Mesendoderm (in vitro differentiated cells): Measurements from ENCODE around the gene ZNF579.

Source experiments
- DNase-seq: peaks from one replicate; pipeline ENCODE4 v3.0.0; 2013
- H2AK5ac ChIP-seq: 2 replicates; pipeline ENCODE4 v1.6.1; 2013; ENCODE audit warnings: low read length, inconsistent platforms
- H2BK120ac ChIP-seq: 2 replicates; pipeline ENCODE4 v1.6.1; 2013; ENCODE audit warnings: low read depth, mild to moderate bottlenecking, low read length, moderate library complexity, mixed read lengths
- H2BK15ac ChIP-seq: replicated peaks from 2 replicates; pipeline ENCODE4 v1.6.1; 2013; ENCODE audit warnings: low read depth, mild to moderate bottlenecking, moderate library complexity
- H2BK5ac ChIP-seq: 2 replicates; pipeline ENCODE4 v1.6.1; 2013; ENCODE audit warnings: low read length, inconsistent platforms
- H3K18ac ChIP-seq: 2 replicates; pipeline ENCODE4 v1.6.1; 2013; ENCODE audit warnings: mild to moderate bottlenecking, low read length, mixed read lengths
- H3K23ac ChIP-seq: one replicate; pipeline ENCODE4 v1.6.1; 2013; ENCODE audit warnings: low read length
- H3K27ac ChIP-seq: 2 replicates; pipeline ENCODE4 v1.5.1; 2013; ENCODE audit warnings: low read depth, mild to moderate bottlenecking, inconsistent platforms, low read length, moderate library complexity
- H3K27me3 ChIP-seq: 2 replicates; pipeline ENCODE4 v1.6.1; 2013; ENCODE audit warnings: low read length, control low read depth, mild to moderate bottlenecking, inconsistent platforms; ENCODE audit not compliant: insufficient read depth, poor library complexity
- H3K36me3 ChIP-seq: 2 replicates; pipeline ENCODE4 v1.6.1; 2013; ENCODE audit warnings: low read length, inconsistent platforms; ENCODE audit not compliant: control insufficient read depth, insufficient read depth
- H3K4ac ChIP-seq: one replicate; pipeline ENCODE4 v1.6.1; 2013; ENCODE audit warnings: low read depth, mild to moderate bottlenecking, low read length, moderate library complexity
- H3K4me1 ChIP-seq: 2 replicates; pipeline ENCODE4 v1.6.1; 2013; ENCODE audit warnings: low read depth, low read length, inconsistent platforms; ENCODE audit not compliant: control insufficient read depth
- H3K4me2 ChIP-seq: 2 replicates; pipeline ENCODE4 v1.6.1; 2013; ENCODE audit warnings: low read length
- H3K4me3 ChIP-seq: 2 replicates; pipeline ENCODE4 v1.5.1; 2013; ENCODE audit warnings: mild to moderate bottlenecking, low read length
- H3K56ac ChIP-seq: one replicate; pipeline ENCODE4 v1.6.1; 2013; ENCODE audit warnings: low read length
- H3K79me1 ChIP-seq: 2 replicates; pipeline ENCODE4 v1.6.1; 2013; ENCODE audit warnings: low read length, inconsistent platforms
- H3K79me2 ChIP-seq: 2 replicates; pipeline ENCODE4 v1.6.1; 2013; ENCODE audit warnings: mild to moderate bottlenecking, low read length; ENCODE audit not compliant: control insufficient read depth, insufficient read depth
- H3K9ac ChIP-seq: 2 replicates; pipeline ENCODE4 v1.6.1; 2013; ENCODE audit warnings: low read length, inconsistent platforms
- H4K5ac ChIP-seq: one replicate; pipeline ENCODE4 v1.6.1; 2013; ENCODE audit warnings: low read length
- H4K8ac ChIP-seq: one replicate; pipeline ENCODE4 v1.6.1; 2013; ENCODE audit warnings: low read depth, mild to moderate bottlenecking, control low read depth, low read length, moderate library complexity
- WGBS: extraction: QIAGEN DNeasy Blood & Tissue Kit; methylation state at CpG from one replicate; pipeline ENCODE4 v1.1.7; 2013; ENCODE audit warnings: low lambda C conversion rate, missing lambda C conversion rate; ENCODE audit not compliant: insufficient coverage; ENCODE audit errors: extremely low coverage; 5-methylcytosine and 5-hydroxymethylcytosine counted together

ZNF579 gene

GRCh38 chr19:55549500-55550320 lies 30.9 kb downstream of the ZNF579 start:
- no peak overlapping the region for H2BK5ac ChIP-seq
- H2BK15ac ChIP-seq = no peak overlapping the region
- no peak overlapping the region for H2AK5ac ChIP-seq
- no peaks in the 10 kb centered on the region for H3K79me1 ChIP-seq
- H3K27ac ChIP-seq = peak overlapping the region; percentile 56
- H3K4ac ChIP-seq = no peak overlapping the region
- H3K4me1 ChIP-seq = no peaks in the 10 kb centered on the region
- no peak overlapping the region for H2BK120ac ChIP-seq
- no peaks in the 10 kb centered on the region for H3K27me3 ChIP-seq
- peak; percentile 49 for DNase-seq
- WGBS = no CpG with 5 or more reads among the region's 36 CpGs
- no peak overlapping the region for H4K8ac ChIP-seq
- no peak overlapping the region for H4K5ac ChIP-seq
- H3K4me2 ChIP-seq = peak overlapping the region; percentile 30
- H3K36me3 ChIP-seq = no peaks in the 10 kb centered on the region
- H3K79me2 ChIP-seq = no peaks in the 10 kb centered on the region
- H3K23ac ChIP-seq = no peak overlapping the region
- H3K4me3 ChIP-seq = peak overlapping the region; percentile 12
- peak overlapping the region; percentile 69 for H3K56ac ChIP-seq
- no peak overlapping the region for H3K18ac ChIP-seq
- peak overlapping the region; percentile 46 for H3K9ac ChIP-seq

- H3K18ac ChIP-seq = no peak overlapping the region
- H3K36me3 ChIP-seq = no peaks in the 10 kb centered on the region
- no peak overlapping the region for H3K27ac ChIP-seq
- no peak for DNase-seq
- no peak overlapping the region for H4K8ac ChIP-seq
- no peak overlapping the region for H2BK5ac ChIP-seq
- no peak overlapping the region for H3K4me2 ChIP-seq
- H3K56ac ChIP-seq = peak overlapping the region; percentile 7
- no peak overlapping the region for H3K23ac ChIP-seq
- no peaks in the 10 kb centered on the region for H3K4me1 ChIP-seq
- H4K5ac ChIP-seq = no peak overlapping the region
- no peak overlapping the region for H3K4me3 ChIP-seq
- no peak overlapping the region for H3K9ac ChIP-seq
- no peak overlapping the region for H2BK120ac ChIP-seq
- no peak overlapping the region for H2AK5ac ChIP-seq
- no peaks in the 10 kb centered on the region for H3K27me3 ChIP-seq
- H2BK15ac ChIP-seq = no peak overlapping the region
- no peak overlapping the region for H3K4ac ChIP-seq
- H3K79me2 ChIP-seq = no peaks in the 10 kb centered on the region
- no CpG with 5 or more reads among the region's 17 CpGs for WGBS
- no peaks in the 10 kb centered on the region for H3K79me1 ChIP-seq
These were observed 33.6 kb downstream of the ZNF579 start for GRCh38 chr19:55546822-55547614.

- H3K4me2 ChIP-seq = no peak overlapping the region
These were observed 34.6 kb downstream of the ZNF579 start for GRCh38 chr19:55546011-55546410.

GRCh38 chr19:55545443-55545842 lies 35.2 kb downstream of the ZNF579 start, which contains the start of gene SBK3:
TSS of gene SBK3 (minus strand) at chr19:55545543. CDS start at chr19:55545543, 0 bp downstream.
- no peak within 1 kb of the TSS for H2BK5ac ChIP-seq
- H3K27me3 ChIP-seq = no peaks in the 10 kb centered on the region
- H3K18ac ChIP-seq = no peak within 1 kb of the TSS
- H4K8ac ChIP-seq = no peak within 1 kb of the TSS
- no peaks in the 10 kb centered on the region for H3K4me1 ChIP-seq
- H2AK5ac ChIP-seq = no peak within 1 kb of the TSS
- no peaks in the 10 kb centered on the region for H3K36me3 ChIP-seq
- H2BK15ac ChIP-seq = no peak within 1 kb of the TSS
- no peaks in the 10 kb centered on the region for H3K79me2 ChIP-seq
- H3K4me2 ChIP-seq = no peak within 1 kb of the TSS
- no CpG with 5 or more reads among the region's 10 CpGs for WGBS
- H3K9ac ChIP-seq = no peak within 1 kb of the TSS
- H2BK120ac ChIP-seq = no peak within 1 kb of the TSS
- no peak within 1 kb of the TSS for H3K4ac ChIP-seq
- H3K23ac ChIP-seq = no peak within 1 kb of the TSS
- no peak within 1 kb of the TSS for H3K56ac ChIP-seq
- H3K4me3 ChIP-seq = no peak within 1 kb of the TSS
- no peaks in the 10 kb centered on the region for H3K79me1 ChIP-seq
- H4K5ac ChIP-seq = no peak within 1 kb of the TSS
- H3K27ac ChIP-seq = no peak within 1 kb of the TSS
- DNase-seq = no peak

More at GRCh38 chr19:55546011-55546410, 34.6 kb downstream of the ZNF579 start:
- H2BK5ac ChIP-seq = no peak overlapping the region
- H2BK15ac ChIP-seq = no peak overlapping the region
- no peak overlapping the region for H4K8ac ChIP-seq
- no peak for DNase-seq
- H3K56ac ChIP-seq = no peak overlapping the region
- no peaks in the 10 kb centered on the region for H3K79me1 ChIP-seq
- H3K27me3 ChIP-seq = no peaks in the 10 kb centered on the region
- no CpG with 5 or more reads among the region's 11 CpGs for WGBS
- H2BK120ac ChIP-seq = no peak overlapping the region
- H3K4me1 ChIP-seq = no peaks in the 10 kb centered on the region
- H3K4ac ChIP-seq = no peak overlapping the region
- no peak overlapping the region for H4K5ac ChIP-seq
- H3K27ac ChIP-seq = no peak overlapping the region
- H3K23ac ChIP-seq = no peak overlapping the region
- H3K36me3 ChIP-seq = no peaks in the 10 kb centered on the region
- H3K9ac ChIP-seq = no peak overlapping the region
- H3K4me3 ChIP-seq = no peak overlapping the region
- no peak overlapping the region for H2AK5ac ChIP-seq
- H3K79me2 ChIP-seq = no peaks in the 10 kb centered on the region
- H3K18ac ChIP-seq = no peak overlapping the region

- Histone ChIP-seq H3K27ac (no peak overlapping the region), H3K79me2 (no peaks in the 10 kb centered on the region), H3K4me2 (no peak overlapping the region), H2BK15ac (no peak overlapping the region), H4K8ac (no peak overlapping the region), H2AK5ac (no peak overlapping the region), H2BK120ac (no peak overlapping the region), H3K18ac (no peak overlapping the region), H3K4ac (no peak overlapping the region), H3K4me3 (no peak overlapping the region), H4K5ac (no peak overlapping the region), H3K79me1 (no peaks in the 10 kb centered on the region), H3K36me3 (no peaks in the 10 kb centered on the region), H3K56ac (no peak overlapping the region), H3K9ac (no peak overlapping the region), H3K4me1 (no peaks in the 10 kb centered on the region), H2BK5ac (no peak overlapping the region), H3K23ac (no peak overlapping the region), H3K27me3 (no peaks in the 10 kb centered on the region)
- no peak for DNase-seq
- WGBS = no CpG with 5 or more reads among the region's 23 CpGs
These were observed 35.7 kb downstream of the ZNF579 start for GRCh38 chr19:55544776-55545439.
